HCT116 (cell line): ENCODE results near the gene HK1. TPM values are rescaled to one million over a fixed set of nuclear protein-coding genes. Genes with fewer than 3 reads are reported as not detected.

Experiments
- ATAC-seq: fragments of 200-7000 bp; cut with Tn5 transposase; 2 replicates; pipeline ENCODE4 v1.9.1; 2020; ENCODE audit warnings: mild to moderate bottlenecking, moderate library complexity
- BruUV-seq: library from RNA; stranded (reverse); fragments of 400-500 nt; replicated peaks from 2 replicates; lab custom pipeline; 2021; lab: Mats Ljungman, UMichigan
- CTCF ChIA-PET: fragments of 300-600 bp; sonication (Branson Sonifier 250); formaldehyde crosslinking; loops from one replicate; lab custom pipeline; 2021; ENCODE audit warnings: antibody characterized with exemption; lab: Charles Lee
- POLR2A ChIA-PET: fragments of 300-600, 350-600 bp; sonication (Branson Sonifier 250); formaldehyde crosslinking; loops from one replicate; lab custom pipeline; 2021; ENCODE audit warnings: antibody characterized with exemption; lab: Charles Lee
- RAD21 ChIA-PET, 2 experiments: fragments of 300-600 bp; sonication (Branson Sonifier 250); formaldehyde crosslinking; loops; one replicate each; lab custom pipeline; 2023; ENCODE audit warnings: low total read pairs in 2 of 2; ENCODE audit not compliant: uncharacterized antibody in 2 of 2, unreplicated experiment in 2 of 2, low non-redundant PET in 1 of 2; lab: Charles Lee
- DNase-seq: peaks from one replicate; pipeline ENCODE4 v3.0.0-alpha.2; 2010; ENCODE audit warnings: low read depth, low spot score
- H2AFZ ChIP-seq: fragments of 200-600 bp; shearing (Covaris generic), sonication (generic); 2 replicates; pipeline ENCODE4 v1.6.1; 2017; ENCODE audit warnings: low read depth, mixed run types, mixed read lengths, antibody characterized with exemption, low read length; ENCODE audit not compliant: poor library complexity, severe bottlenecking
- H3K27ac ChIP-seq: 2 replicates; pipeline ENCODE4 v1.5.1; 2012; ENCODE audit warnings: low read depth, low read length
- H3K27me3 ChIP-seq: fragments of 200-600 bp; sonication (generic); 2 replicates; pipeline ENCODE4 v1.6.1; 2016; ENCODE audit warnings: mixed run types, low read length, mixed read lengths; ENCODE audit not compliant: insufficient read depth
- H3K36me3 ChIP-seq, 2 experiments: fragments of 200-500 bp in 1 of 2; fragments of 200-600 bp in 1 of 2; sonication (Bioruptor generic) in 1 of 2; sonication (generic) in 1 of 2; 2 replicates each; pipeline versions ENCODE4 v1.5.1 to v1.6.1; 2014 to 2016; ENCODE audit warnings: low read length in 2 of 2, inconsistent platforms in 1 of 2, mixed read lengths in 1 of 2, mixed run types in 1 of 2; ENCODE audit not compliant: insufficient read depth in 2 of 2, control insufficient read depth in 1 of 2
- H3K4me1 ChIP-seq, 2 experiments: fragments of 200-600 bp in 1 of 2; sonication (generic) in 1 of 2; 2 replicates each; pipeline versions ENCODE4 v1.5.1 to v1.6.1; 2012 to 2017; ENCODE audit warnings: low read length in 2 of 2, inconsistent platforms in 1 of 2, mild to moderate bottlenecking in 1 of 2, mixed read lengths in 1 of 2, mixed run types in 1 of 2, moderate library complexity in 1 of 2; ENCODE audit not compliant: insufficient read depth in 2 of 2, control insufficient read depth in 1 of 2
- H3K4me2 ChIP-seq: fragments of 200-600 bp; sonication (generic); 2 replicates; pipeline ENCODE4 v1.6.1; 2017; ENCODE audit warnings: mixed run types, low read length, mixed read lengths
- H3K4me3 ChIP-seq, 2 experiments: fragments of 200-600 bp in 1 of 2; sonication (generic) in 1 of 2; replicated peaks in 1 of 2; 2 replicates each; pipeline ENCODE4 v1.5.1; 2011 to 2016; ENCODE audit warnings: low read length in 2 of 2, control low read depth in 1 of 2, low read depth in 1 of 2, mild to moderate bottlenecking in 1 of 2, mixed read lengths in 1 of 2, mixed run types in 1 of 2
- H3K79me2 ChIP-seq: fragments of 200-600 bp; sonication (generic); 2 replicates; pipeline ENCODE4 v1.6.1; 2017; ENCODE audit warnings: mild to moderate bottlenecking, mixed run types, low read length, moderate library complexity, mixed read lengths; ENCODE audit not compliant: insufficient read depth
- H3K9ac ChIP-seq: fragments of 200-600 bp; sonication (generic); 2 replicates; pipeline ENCODE4 v1.6.1; 2016; ENCODE audit warnings: low read length, mixed read lengths
- H3K9me2 ChIP-seq: fragments of 200-600 bp; sonication (generic), shearing (Covaris generic); 2 replicates; pipeline ENCODE4 v1.6.1; 2017; ENCODE audit warnings: mixed run types, mild to moderate bottlenecking, moderate library complexity; ENCODE audit not compliant: insufficient read depth
- H3K9me3 ChIP-seq, 2 experiments: fragments of 200-500 bp in 1 of 2; fragments of 200-600 bp in 1 of 2; sonication (Bioruptor generic) in 1 of 2; sonication (generic) in 1 of 2; 2 replicates each; pipeline ENCODE4 v1.6.1; 2014 to 2017; ENCODE audit warnings: low read length in 2 of 2, mixed read lengths in 2 of 2, inconsistent platforms in 1 of 2, low read depth in 1 of 2, mild to moderate bottlenecking in 1 of 2, mixed run types in 1 of 2, moderate library complexity in 1 of 2; ENCODE audit not compliant: control insufficient read depth in 1 of 2, insufficient read depth in 1 of 2
- H4K20me1 ChIP-seq: fragments of 200-600 bp; sonication (generic), shearing (Covaris generic); 2 replicates; pipeline ENCODE4 v1.6.1; 2017; ENCODE audit warnings: mixed run types, mild to moderate bottlenecking, moderate library complexity; ENCODE audit not compliant: insufficient read depth
- CBX3 ChIP-seq: IDR thresholded peaks from 2 replicates; pipeline ENCODE4 v1.6.1; 2012; ENCODE audit warnings: low read depth
- EGR1 ChIP-seq: IDR thresholded peaks from 2 replicates; pipeline ENCODE4 v1.6.1; 2012; ENCODE audit warnings: low read depth
- EZH2phosphoT487 ChIP-seq: fragments of 200-600 bp; IDR thresholded peaks from 2 replicates; pipeline ENCODE4 v1.6.1; 2018; ENCODE audit warnings: antibody characterized with exemption, borderline replicate concordance
- FOSL1 ChIP-seq: IDR thresholded peaks from 2 replicates; pipeline ENCODE4 v1.6.1; 2012; ENCODE audit warnings: low read depth
- RAD21 ChIP-seq: IDR thresholded peaks from 2 replicates; pipeline ENCODE4 v1.6.1; 2012; ENCODE audit warnings: low read depth, mild to moderate bottlenecking
- SIN3A ChIP-seq: IDR thresholded peaks from 2 replicates; pipeline ENCODE4 v1.6.1; 2012; ENCODE audit warnings: low read depth
- SP1 ChIP-seq: IDR thresholded peaks from 2 replicates; pipeline ENCODE4 v1.6.1; 2012; ENCODE audit warnings: low read depth
- SRF ChIP-seq: IDR thresholded peaks from 2 replicates; pipeline ENCODE4 v1.6.1; 2012; ENCODE audit warnings: low read depth
- TCF7L2 ChIP-seq: IDR thresholded peaks from 2 replicates; pipeline ENCODE4 v1.7.0; 2011; ENCODE audit warnings: borderline replicate concordance, inconsistent platforms; ENCODE audit not compliant: insufficient read depth, insufficient read length; ENCODE audit errors: extremely low read depth
- intact Hi-C: fragments of 100-400 bp; cut with micrococcal nuclease; formaldehyde crosslinking; loops from 2 replicates; pipeline ENCODE4 v1.10.0; 2022
- total RNA-seq: library from RNA; stranded (reverse); gene quantifications from one replicate; pipeline ENCODE4 v1.2.1, GENCODE V29; 2021; ENCODE audit not compliant: unreplicated experiment
- TF ChIP-seq, protein P1 (sequence below): IDR thresholded peaks from 2 replicates; pipeline ENCODE4 v1.6.1; 2012
- TF ChIP-seq, protein P2 (sequence below): IDR thresholded peaks from 2 replicates; pipeline ENCODE4 v1.6.1; 2012; ENCODE audit warnings: low read depth
- TF ChIP-seq, protein P3 (sequence below): IDR thresholded peaks from 2 replicates; pipeline ENCODE4 v1.6.1; 2012
- TF ChIP-seq, protein P4 (sequence below): IDR thresholded peaks from 2 replicates; pipeline ENCODE4 v1.6.1; 2011; ENCODE audit warnings: mild to moderate bottlenecking, low read length, moderate library complexity; ENCODE audit not compliant: insufficient replicate concordance; ENCODE audit errors: extremely low read depth

HK1 gene
- total RNA-seq, 1 experiment from 2014 or later: 50.3 TPM

DNA sequence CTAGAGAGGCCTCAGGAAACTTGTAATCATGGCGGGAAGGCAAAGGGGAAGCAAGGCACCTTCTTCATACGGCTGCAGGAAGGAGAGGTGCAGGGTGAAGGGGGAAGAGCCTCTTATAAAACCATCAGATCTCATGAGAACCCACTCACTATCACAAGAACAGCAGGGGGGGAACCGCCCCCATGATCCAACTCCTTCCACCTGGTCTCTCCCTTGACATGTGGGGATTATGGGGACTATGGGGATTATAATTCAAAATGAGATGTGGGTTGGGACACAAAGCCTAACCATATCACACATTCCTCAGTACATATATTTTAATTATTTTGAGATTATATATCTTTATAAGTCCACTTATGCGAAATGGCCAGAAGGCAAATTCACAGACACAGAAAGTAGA is 8.9 kb downstream of the HK1 start:
- POLR2A ChIA-PET: no interaction called here
- CTCF ChIA-PET: no interaction called here
- H3K36me3 ChIP-seq: no peaks in the 10 kb centered on the region

DNA sequence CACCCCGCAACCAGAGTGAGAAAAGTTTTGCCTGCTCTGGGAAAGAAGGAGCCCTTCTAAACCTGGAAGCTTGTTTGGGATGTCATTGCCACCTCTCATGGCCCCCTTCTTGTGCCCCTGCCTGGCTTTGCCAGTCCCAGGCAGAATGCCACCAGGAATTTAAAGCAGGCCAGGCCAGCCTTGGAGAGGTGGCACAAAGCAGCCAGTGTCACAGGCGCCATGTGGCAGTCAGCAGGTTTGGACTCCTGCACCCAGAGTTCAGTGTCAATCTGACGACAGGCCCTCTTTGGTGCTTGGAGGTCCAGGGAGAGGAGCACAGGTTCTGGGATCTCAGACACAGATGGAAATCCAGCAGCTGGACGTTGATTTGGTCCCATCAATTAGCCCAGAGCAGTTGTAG is 12.7 kb downstream of the HK1 start:
- Histone ChIP-seq H2AFZ (no peak overlapping the region), H3K9ac (no peak overlapping the region), H3K27me3 (no peaks in the 10 kb centered on the region), H3K4me2 (no peak overlapping the region), H3K9me3 (no peaks in the 10 kb centered on the region), H3K36me3 (no peaks in the 10 kb centered on the region), H3K79me2 (no peaks in the 10 kb centered on the region), H4K20me1 (no peaks in the 10 kb centered on the region), H3K4me1 (no peaks in the 10 kb centered on the region), H3K4me3 (no peak overlapping the region), H3K27ac (no peak overlapping the region), H3K9me2 (no peaks in the 10 kb centered on the region)
- no peak for ATAC-seq
- ChIA-PET CTCF (no interaction called here), RAD21 (no interaction called here), POLR2A (no interaction called here)
- BruUV-seq: no TSS peak
- no peak for DNase-seq
- TF ChIP-seq, protein P1, sequence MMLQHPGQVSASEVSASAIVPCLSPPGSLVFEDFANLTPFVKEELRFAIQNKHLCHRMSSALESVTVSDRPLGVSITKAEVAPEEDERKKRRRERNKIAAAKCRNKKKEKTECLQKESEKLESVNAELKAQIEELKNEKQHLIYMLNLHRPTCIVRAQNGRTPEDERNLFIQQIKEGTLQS: no peak
- no peak for TF ChIP-seq TCF7L2
- TF ChIP-seq FOSL1: no peak
- TF ChIP-seq RAD21: no peak
- no peak for TF ChIP-seq SRF
- no peak for TF ChIP-seq EGR1
- TF ChIP-seq, protein P2, sequence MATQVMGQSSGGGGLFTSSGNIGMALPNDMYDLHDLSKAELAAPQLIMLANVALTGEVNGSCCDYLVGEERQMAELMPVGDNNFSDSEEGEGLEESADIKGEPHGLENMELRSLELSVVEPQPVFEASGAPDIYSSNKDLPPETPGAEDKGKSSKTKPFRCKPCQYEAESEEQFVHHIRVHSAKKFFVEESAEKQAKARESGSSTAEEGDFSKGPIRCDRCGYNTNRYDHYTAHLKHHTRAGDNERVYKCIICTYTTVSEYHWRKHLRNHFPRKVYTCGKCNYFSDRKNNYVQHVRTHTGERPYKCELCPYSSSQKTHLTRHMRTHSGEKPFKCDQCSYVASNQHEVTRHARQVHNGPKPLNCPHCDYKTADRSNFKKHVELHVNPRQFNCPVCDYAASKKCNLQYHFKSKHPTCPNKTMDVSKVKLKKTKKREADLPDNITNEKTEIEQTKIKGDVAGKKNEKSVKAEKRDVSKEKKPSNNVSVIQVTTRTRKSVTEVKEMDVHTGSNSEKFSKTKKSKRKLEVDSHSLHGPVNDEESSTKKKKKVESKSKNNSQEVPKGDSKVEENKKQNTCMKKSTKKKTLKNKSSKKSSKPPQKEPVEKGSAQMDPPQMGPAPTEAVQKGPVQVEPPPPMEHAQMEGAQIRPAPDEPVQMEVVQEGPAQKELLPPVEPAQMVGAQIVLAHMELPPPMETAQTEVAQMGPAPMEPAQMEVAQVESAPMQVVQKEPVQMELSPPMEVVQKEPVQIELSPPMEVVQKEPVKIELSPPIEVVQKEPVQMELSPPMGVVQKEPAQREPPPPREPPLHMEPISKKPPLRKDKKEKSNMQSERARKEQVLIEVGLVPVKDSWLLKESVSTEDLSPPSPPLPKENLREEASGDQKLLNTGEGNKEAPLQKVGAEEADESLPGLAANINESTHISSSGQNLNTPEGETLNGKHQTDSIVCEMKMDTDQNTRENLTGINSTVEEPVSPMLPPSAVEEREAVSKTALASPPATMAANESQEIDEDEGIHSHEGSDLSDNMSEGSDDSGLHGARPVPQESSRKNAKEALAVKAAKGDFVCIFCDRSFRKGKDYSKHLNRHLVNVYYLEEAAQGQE: no peak
- TF ChIP-seq CBX3: no peak
- TF ChIP-seq, protein P3, sequence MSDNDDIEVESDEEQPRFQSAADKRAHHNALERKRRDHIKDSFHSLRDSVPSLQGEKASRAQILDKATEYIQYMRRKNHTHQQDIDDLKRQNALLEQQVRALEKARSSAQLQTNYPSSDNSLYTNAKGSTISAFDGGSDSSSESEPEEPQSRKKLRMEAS: no peak
- intact Hi-C loops: no loop called here

More for the DNA sequence above, 8.9 kb downstream of the HK1 start:
- Histone ChIP-seq H3K4me3 (no peak overlapping the region), H3K4me1 (no peaks in the 10 kb centered on the region), H3K9me2 (no peaks in the 10 kb centered on the region), H2AFZ (no peak overlapping the region), H3K27ac (no peak overlapping the region)
- no peak for DNase-seq
- RAD21 ChIA-PET: no interaction called here
- no peak for ATAC-seq
- BruUV-seq: no TSS peak
- TF ChIP-seq CBX3 (no peak), SIN3A (no peak), SRF (no peak), SP1 (no peak), FOSL1 (no peak), RAD21 (no peak), EZH2phosphoT487 (no peak), EGR1 (no peak)
- TF ChIP-seq, protein P4, sequence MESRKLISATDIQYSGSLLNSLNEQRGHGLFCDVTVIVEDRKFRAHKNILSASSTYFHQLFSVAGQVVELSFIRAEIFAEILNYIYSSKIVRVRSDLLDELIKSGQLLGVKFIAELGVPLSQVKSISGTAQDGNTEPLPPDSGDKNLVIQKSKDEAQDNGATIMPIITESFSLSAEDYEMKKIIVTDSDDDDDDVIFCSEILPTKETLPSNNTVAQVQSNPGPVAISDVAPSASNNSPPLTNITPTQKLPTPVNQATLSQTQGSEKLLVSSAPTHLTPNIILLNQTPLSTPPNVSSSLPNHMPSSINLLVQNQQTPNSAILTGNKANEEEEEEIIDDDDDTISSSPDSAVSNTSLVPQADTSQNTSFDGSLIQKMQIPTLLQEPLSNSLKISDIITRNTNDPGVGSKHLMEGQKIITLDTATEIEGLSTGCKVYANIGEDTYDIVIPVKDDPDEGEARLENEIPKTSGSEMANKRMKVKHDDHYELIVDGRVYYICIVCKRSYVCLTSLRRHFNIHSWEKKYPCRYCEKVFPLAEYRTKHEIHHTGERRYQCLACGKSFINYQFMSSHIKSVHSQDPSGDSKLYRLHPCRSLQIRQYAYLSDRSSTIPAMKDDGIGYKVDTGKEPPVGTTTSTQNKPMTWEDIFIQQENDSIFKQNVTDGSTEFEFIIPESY: no peak
- TF ChIP-seq, all 23 proteins: peak for 0
- H4K20me1 ChIP-seq: no peaks in the 10 kb centered on the region
- no peaks in the 10 kb centered on the region for H3K27me3 ChIP-seq
- no peaks in the 10 kb centered on the region for H3K79me2 ChIP-seq
- H3K9me3 ChIP-seq: no peaks in the 10 kb centered on the region
- no peak overlapping the region for H3K9ac ChIP-seq
- intact Hi-C loops: no loop called here
- no peak overlapping the region for H3K4me2 ChIP-seq
